GM21737 (cell line): ENCODE results near the gene VLDLR.

ENCODE experiments used
- ATAC-seq: cut with Tn5 transposase; IDR thresholded peaks from one replicate; pipeline ENCODE4 v1.9.1; 2021; ENCODE audit warnings: mild to moderate bottlenecking, moderate library complexity; ENCODE audit not compliant: unreplicated experiment

Gene VLDLR

DNA sequence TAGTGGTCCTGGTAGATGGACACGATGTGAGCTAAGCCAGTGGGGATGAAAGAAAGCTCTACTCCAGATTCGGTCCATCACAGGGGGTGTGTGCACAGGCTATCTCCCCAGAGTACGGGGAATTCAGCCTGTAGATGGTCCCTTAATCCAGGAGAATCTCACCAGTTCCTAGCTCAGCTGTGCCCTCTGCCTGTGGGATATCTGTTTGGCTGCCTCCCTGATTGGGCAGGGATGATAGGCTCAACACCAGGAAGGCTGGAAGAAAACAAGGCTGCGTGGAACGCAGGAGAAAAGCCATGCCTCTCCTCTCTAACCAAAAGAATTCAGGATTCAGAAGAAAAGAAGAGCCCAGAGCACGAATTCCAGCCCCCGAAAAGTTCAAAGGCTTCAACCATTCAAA, 40.9 kb downstream of the VLDLR start:
- ATAC-seq: no peak

DNA sequence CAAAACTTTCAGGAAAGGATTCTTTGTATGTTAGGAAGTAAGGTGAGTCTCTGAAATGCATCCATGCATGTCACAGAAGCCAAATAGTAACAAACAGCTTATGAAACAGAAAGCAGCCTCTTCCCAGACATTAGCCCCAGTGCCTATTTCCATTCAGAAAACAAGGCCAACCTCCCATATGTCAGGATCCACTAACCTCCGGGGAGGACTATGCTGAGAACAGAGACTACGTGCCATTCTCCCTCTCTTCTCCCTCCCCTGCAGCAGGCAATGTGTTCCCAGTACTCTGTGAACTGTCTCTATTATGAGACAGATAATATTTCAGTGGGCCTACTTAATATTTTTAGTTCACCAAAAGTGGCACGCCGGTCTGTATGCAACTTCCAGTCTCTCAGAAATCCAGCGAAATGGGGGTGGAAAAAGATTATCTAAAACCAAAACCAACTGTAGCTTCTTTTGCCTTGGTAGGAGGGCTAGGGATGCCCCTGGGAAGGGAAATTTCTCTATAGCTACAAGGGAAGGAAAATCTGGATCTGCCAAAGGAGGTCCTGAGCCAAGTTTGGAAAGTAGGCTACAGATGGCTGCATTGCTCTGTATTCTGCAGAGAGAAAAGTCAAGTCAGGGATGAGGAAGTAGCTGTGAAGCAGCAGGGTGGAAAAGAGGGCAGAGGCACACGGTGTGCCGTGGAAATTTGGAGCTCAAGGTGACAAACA, 42.0 kb downstream of the VLDLR start:
- ATAC-seq: no peak

DNA sequence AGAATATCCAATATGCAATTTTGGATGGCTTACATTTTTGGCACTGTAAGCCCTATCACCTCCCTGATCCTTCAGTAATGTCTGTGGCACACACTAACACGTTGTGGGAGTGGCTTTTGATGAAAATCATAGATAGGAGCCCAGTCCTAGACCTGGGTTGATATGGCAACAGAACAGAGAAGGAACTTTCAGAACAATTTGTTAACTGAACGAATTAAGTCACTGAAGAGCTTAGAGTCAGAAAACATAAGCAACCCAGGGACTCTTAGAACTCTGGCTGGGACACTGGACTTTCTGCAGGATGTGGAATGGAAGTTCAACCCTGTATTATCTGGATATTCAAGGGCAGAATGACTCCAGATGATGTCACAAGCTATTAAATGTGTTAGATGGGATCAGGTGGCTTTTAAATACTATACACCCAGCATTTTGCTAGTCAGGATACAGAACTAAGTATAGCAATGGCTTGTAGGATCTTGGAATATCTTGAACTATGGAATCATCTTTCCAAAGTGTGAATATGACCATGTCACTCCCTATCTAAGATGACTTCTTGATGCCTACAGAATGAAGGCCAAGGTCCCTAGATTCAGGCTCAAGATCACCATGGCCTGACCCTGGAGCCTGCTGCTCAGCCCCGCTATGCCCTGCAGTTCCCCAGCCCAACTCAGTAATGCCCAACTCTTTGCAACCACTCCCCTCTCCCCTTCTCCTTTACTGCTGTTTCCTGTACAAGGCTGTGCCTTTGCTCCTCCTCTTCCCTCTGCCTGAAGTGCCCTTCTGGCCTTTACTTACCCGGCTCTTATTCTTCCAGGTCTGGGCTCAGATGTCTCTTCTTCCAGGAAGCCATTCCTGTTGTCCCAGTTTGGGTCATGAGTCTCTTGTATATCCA, 42.8 kb downstream of the VLDLR start:
- ATAC-seq: no peak

DNA sequence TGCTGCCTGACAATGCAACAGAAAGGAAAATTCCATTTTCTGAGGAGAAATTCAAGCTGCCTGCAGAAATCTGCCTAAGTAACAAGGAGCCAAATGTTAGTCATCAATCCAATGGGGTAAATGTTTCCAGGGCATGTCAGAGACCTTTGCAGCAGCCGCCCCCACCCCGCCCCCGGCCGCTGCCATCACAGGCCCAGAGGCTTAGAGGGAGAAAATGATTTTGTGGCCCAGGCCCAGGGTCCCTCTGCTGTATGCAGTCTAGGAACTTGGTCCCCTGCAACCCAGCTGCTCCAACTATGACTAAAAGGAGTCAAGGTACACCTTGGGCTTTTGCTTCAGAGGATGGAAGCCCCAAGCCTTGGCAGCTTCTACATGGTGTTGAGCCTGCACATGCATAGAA, 45.0 kb downstream of the VLDLR start:
- ATAC-seq: no peak

DNA sequence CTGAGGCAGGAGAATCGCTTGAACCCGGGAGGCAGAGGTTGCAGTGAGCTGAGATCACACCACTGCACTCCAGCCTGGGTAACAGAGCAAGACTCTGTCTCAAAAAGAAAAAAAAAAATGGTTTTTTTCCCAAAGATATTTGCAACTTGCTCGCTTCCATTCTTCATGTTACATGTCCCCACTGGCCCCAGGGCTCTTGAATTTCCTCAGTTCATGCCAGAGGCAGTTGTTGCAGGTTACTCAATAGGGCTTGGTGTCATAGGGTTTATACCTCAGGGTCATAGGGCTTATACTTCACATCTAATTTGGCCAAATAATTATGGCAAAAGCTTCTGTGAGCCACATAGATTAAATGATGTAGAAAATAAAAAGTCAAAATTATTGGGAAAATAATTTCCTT, 51.6 kb downstream of the VLDLR start:
- no peak for ATAC-seq

DNA sequence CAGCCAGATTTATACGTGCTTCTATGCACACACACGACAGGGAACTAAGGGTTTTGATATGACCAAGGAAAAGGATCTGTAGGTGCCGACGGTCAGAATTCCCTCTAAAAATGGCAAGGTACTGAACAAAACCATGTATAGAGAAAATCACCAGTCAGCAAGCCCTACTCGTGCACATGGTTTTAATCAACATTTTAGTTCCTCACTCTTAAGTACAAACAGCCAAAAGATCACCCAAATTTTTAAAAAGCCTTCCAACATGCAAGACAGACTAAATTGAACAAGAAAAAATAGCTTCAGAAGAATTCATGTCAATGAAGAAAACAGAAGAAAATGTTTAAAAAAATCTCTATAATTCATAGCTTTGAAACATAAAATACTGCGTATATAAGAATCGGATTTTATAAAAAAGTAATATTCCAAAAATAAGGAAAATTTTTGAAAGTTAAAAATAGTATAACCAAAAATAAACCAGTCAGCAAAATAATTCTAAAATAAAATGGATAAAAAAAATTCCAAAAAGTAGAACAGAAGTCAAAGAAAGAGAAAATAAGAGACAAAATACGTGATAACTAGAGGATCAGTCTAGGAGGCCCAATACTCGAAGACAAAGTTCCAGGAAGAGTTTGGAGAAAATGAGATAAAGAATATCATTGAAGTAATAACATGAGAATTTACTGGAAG, 52.7 kb downstream of the VLDLR start:
- ATAC-seq: no peak

DNA sequence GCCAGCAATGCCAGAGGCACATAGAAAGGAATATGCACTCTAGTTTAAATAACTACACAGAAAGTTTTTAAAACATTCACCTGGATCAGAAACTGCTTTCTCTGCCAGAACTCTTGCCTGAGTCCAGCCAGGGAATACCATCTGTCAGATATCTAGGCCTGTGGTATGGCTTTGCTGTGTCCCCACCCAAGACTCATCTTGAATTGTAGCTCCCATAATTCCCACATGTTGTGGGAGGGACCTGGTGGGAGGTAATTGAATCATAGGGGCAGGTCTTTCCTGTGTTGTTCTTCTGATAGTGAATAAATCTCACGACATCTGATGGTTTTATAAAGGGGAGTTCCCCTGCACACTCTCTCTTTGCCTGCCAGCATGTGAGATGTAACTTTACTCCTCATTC, 54.2 kb downstream of the VLDLR start:
- no peak for ATAC-seq

DNA sequence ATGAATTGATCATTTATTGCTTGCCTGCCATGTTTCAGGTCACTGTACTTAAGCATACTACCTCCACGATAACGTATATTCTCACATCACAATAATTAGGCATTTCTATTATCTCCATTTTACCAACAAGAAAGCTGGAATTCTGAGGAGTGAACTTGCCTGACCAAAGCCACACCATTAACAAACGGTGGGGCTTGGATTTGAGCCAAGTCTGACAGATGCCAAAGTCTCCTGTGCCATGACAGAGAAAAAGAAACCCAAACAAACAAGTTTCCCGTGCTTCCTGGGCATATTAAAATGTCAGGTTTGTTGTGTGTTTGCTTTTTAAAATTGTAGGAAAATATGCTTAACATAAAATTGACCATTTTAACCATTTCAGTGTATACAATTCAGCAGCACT, 54.9 kb downstream of the VLDLR start:
- ATAC-seq: no peak

DNA sequence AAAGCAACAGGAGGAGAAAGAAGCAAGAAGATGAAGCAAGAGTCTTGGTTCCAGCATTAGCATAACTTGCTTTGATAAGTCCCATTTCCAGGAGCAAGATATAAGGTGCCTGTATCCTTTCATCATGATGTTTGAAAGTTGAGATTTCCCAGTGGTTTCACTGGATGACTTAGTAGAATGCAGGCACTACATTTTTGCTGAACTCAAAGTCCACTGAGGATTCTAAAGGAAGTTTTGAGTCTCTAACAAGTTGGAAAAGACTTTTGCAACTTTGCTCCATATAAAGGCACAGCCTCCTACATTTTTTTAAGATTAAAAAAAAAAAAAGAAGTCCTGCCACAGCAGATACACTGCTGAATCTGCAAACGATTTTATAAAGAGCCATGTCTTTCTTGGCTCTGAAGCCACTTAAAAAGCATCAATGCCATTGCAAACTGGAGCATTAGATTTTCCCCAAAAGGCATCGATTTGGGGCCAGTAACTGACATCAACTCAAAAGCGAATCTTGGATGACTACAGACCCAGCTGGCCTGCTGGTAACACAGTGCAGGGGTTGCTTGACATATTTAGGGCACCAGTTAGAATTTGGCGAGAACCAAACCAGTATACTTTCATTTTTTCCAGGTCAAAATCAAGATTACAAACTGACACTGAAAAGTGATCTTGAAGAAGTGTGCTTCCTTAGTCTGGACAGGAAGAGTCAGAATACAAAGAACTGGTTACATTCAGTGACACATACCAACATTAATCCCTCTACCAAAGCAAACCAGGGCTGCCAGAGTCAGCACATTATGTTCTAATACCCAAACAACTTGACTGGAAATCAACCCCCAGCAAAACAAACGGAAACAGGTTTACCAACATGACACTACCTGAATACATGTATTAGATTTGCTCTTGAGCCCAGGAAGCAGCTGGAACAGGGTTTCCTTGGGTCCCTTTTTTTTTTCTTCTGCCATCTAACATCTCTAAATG, 56.6 kb downstream of the VLDLR start:
- ATAC-seq: no peak

DNA sequence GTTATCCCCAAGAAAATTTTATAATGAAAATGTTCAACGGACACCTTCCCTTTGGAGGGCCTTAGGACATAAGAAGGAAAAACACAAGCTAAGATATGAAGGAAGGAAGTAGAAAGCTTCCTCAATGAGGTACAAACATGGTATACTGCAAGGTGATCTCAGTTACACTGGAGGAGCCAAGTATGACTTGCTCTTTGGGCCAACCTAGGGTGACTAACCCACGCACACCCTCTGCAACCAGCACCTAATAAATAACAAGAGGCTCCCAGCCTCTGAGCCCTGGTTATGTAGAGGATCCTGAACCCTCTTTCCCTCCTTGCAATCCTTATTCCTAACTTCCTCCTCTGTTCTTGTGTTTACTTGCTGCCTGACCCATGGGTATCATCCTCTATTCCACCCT, 57.4 kb downstream of the VLDLR start:
- no peak for ATAC-seq

DNA sequence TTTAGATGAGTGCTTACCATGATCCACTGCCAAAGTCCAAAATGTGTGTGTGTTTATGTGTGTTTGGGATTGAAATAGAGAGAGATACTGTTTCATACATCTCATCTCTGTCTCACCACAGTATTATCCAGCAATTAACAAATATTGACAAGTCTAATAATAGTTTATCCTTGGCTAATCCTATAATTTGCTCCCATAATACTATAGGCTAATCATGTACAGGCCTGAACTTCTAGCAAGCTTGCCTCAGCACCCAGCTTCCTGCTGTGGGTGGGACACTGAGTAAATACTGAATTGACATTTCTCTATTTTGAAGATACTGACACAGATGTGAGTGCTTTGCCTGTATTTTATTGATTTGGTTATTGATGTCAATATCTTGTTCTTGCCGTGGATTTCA, 60.4 kb downstream of the VLDLR start:
- ATAC-seq: no peak

DNA sequence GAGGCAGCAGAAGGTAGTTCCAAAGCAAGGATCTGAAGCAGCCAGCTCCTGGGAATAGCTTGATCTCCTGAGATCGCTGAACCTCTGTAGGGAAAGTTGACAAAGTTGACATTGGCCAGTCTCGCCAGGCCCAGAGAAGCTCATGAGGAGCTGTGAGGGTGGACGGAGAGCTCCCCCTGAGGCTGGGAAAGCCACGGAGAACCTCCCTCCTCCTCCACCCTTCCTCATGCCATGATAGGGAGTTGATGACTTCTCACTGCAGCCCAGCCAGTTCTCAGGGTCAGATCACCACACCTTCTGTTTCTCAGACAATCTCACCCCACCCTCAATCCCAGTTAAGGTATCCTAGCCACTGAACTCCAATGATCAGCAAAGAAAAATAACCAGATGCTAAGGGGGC, 65.3 kb downstream of the VLDLR start:
- no peak for ATAC-seq

DNA sequence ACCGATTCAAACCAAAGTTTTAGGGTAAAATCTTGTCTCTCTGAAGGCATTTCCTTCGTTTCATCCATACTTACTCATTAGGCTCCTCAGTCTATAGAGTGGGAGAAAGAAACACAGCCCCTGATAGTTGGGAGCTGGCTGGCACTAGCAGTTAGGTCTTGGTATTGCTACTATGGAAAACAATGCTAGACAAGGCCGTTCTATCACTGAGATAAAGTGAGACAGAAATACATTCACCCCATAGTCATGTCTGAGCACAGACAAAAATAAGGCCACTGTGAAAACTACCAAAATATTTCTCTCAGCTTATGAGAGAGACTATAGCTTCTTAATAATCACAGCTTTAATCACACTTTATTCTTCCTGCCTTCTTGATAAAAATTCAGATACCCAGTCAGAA, 67.0 kb downstream of the VLDLR start:
- ATAC-seq: no peak

DNA sequence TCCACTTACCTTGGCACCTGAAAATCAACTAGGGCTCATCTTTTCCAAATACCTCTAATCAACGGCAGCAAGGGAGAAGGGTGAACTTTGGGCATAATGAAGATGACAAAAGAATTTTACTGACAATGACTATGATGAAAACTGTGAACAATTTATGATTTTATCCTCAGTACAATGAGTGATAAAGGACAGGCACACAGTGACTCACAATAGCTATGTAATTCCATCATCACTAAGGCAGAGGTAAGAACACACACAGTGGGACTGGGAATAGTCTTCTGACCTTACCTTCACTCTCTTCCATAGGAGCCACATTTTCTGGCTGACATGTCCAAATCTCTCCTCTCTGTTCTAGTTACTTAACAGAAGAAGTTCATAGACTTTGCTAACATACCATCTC, 69.6 kb downstream of the VLDLR start:
- ATAC-seq: no peak

DNA sequence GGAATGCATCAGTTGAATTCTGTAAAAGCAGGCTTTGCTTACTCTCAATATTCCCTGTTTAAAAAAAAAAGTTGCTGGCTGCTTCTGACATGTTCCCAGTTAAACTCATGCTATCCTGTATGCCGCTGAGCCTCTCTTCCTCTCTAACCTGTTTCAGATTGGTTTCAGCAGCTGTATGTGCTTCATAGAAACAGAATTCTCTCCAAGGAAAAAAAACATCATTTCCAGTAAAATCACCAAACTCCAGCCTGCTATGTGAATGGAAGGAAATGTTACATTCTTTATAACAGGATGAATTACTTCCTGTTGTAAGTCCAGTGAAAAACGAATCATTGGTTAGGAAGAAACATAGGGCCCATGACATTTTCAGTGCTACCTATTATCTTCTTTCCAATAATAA, 70.0 kb downstream of the VLDLR start:
- no peak for ATAC-seq

DNA sequence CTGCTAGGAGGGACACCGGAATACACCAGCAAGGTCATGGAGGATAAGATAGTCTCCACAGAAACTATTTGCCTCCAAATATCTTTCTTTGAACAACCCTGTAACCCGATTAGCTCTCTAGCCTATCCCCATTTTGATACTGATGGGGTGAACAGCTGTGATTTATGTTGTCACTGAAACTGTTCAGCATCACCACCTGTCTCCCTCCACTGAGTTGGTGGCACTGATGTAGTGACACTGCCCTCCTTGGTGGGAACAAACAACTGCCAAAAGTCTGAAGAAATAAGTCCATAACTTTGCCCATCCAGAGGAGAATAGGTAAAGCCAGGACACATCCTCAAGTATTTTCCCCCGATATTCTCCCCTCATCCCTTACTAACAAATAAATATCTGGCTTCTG, 71.5 kb downstream of the VLDLR start:
- no peak for ATAC-seq

DNA sequence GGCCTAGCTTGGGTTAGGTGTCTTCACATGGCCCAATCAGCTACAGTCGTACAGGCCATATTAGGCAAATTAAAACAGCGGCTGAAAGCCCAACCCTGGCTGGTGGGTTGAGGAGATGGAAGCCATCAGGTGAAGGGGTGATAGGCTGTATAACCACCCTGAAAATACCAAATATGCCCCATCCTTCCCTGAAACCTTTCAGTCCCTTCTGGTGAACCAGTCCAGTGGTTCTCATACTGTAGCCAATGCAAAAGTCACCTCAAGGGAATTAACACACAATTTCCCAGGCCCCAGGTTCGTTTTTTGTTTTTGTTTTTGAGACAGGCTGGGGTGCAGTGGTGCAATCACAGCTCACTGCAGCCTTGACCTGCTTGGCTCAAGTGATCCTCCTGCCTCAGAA, 75.9 kb downstream of the VLDLR start:
- ATAC-seq: no peak

DNA sequence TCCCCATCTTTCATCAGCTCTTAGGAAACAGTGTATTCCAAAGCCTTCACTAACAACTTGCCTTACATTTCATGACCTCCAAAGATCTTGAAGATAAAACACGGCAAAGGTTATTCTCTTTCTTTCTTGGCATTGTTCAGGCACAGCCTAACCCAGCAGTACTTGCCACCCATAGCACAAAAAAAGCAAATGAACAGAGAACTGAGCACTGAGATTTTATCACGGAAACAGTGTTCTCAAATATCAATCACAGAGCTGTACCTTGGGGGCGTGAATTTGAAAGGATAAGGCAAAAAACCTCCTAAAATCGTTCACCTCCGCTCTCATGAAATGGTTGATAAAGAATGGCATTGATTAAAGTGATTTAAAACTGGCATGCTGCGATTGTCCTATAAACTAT, 78.8 kb downstream of the VLDLR start:
- no peak for ATAC-seq

DNA sequence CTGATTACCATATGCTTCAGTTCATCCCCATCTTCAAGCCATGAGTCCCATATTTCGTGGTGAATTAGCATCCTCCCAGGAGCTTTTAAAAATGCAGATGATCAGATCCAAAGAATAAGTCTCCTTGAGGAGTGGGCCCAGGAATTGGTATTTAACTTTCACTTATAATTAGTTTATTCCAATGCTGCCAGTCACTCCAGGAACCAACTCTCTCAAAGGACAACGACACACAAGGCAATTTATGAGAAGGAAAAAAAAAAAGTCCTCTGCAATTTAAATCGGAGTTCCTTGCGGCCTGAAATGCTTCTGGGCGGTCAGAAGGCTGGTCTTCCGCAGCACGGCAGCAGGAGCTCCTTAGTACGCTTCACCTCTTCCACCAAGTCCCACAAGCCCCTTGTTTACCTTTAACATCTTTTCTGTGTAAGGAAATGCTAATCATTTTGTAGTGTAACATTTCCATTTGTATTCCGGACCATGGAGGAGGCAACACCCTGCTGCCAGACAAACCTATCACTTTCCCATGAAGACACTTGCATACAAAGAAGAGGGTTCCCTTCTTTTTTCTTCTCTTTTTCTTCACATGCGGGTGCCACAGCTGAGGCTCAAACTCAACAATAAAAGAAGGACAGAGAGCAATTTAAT, 79.4 kb downstream of the VLDLR start:
- ATAC-seq: no peak

DNA sequence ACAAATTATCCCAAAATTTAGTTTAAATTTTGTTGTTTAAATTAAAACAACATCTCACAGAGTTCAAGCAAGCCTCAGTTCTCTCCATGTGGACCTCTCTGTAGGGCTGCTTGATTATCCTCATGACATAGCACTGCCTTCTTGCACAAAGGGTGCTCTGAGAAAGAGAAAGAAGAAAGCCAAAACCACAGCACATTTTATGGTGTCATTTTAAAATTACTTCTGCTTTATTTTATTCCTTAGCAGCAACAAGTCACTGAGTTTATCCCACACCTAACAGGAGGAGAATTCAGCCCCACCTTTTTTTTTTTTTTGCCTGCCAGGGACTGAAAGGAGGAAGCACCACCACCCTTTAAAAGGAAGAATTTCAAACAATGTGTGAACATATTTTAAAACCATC, 82.9 kb downstream of the VLDLR start:
- no peak for ATAC-seq
